Natural killer cell (primary cell): Measurements from ENCODE around the gene ACOT12. TPM values are rescaled to one million over a fixed set of nuclear protein-coding genes. Genes with fewer than 3 reads are reported as not detected.

Experiments used
- ATAC-seq, 3 donors: fragments of 150-1000 bp in 2 of 3; fragments of 200-7000 bp in 1 of 3; cut with Tn5 transposase; 1 replicate in 1 of 3; 2 replicates in 2 of 3; pipeline ENCODE4 v1.10.0; 2021; ENCODE audit warnings: mild to moderate bottlenecking in 2 of 3, moderate library complexity in 2 of 3
- DNase-seq, 2 donors: peaks; one replicate each; pipeline versions ENCODE4 v3.0.0 to v3.0.0-alpha.2; 2013 to 2021; ENCODE audit warnings: mixed read lengths in 1 of 2
- H3K27ac ChIP-seq: one replicate; pipeline ENCODE4 v1.5.1; 2013; ENCODE audit warnings: mild to moderate bottlenecking, low read length
- H3K27me3 ChIP-seq: one replicate; pipeline ENCODE4 v1.6.1; 2013; ENCODE audit warnings: low read length; ENCODE audit not compliant: control insufficient read depth, insufficient read depth
- H3K36me3 ChIP-seq: one replicate; pipeline ENCODE4 v1.6.1; 2013; ENCODE audit warnings: low read length; ENCODE audit not compliant: control insufficient read depth, insufficient read depth
- H3K4me1 ChIP-seq: one replicate; pipeline ENCODE4 v1.6.1; 2013; ENCODE audit warnings: low read length; ENCODE audit not compliant: control insufficient read depth, insufficient read depth
- H3K4me3 ChIP-seq: one replicate; pipeline ENCODE4 v1.5.1; 2013; ENCODE audit warnings: low read length
- H3K9me3 ChIP-seq: one replicate; pipeline ENCODE4 v1.6.1; 2013; ENCODE audit warnings: low read length; ENCODE audit not compliant: control insufficient read depth, insufficient read depth
- H3K27ac Mint-ChIP-seq, 2 donors: one replicate each; pipeline ENCODE4 v1.8.0; 2022; ENCODE audit warnings: mild to moderate bottlenecking in 2 of 2, mixed read lengths in 2 of 2, moderate library complexity in 1 of 2
- H3K27me3 Mint-ChIP-seq, 2 donors: one replicate each; pipeline ENCODE4 v1.8.0; 2022; ENCODE audit warnings: low read depth in 2 of 2, mixed read lengths in 2 of 2
- H3K36me3 Mint-ChIP-seq: one replicate; pipeline ENCODE4 v1.8.0; 2022; ENCODE audit warnings: mixed read lengths
- H3K4me1 Mint-ChIP-seq, 2 donors: one replicate each; pipeline ENCODE4 v1.8.0; 2022; ENCODE audit warnings: mixed read lengths in 2 of 2
- H3K4me3 Mint-ChIP-seq: one replicate; pipeline ENCODE4 v1.8.0; 2022; ENCODE audit warnings: mild to moderate bottlenecking, moderate library complexity, mixed read lengths
- H3K9me3 Mint-ChIP-seq, 2 donors: one replicate each; pipeline ENCODE4 v1.8.0; 2022; ENCODE audit warnings: mixed read lengths in 2 of 2
- CTCF ChIP-seq: fragments of 200-600 bp; IDR thresholded peaks from one replicate; pipeline ENCODE4 v1.8.0; 2022; ENCODE audit warnings: antibody characterized with exemption
- WGBS: methylation state at CpG from one replicate; pipeline ENCODE4 v1.1.7; 2013; ENCODE audit warnings: missing lambda C conversion rate; ENCODE audit not compliant: insufficient coverage; 5-methylcytosine and 5-hydroxymethylcytosine counted together
- intact Hi-C: fragments of 100-400 bp; cut with micrococcal nuclease; formaldehyde crosslinking; loops from one replicate; pipeline ENCODE4 v1.14.2; 2022
- total RNA-seq, 4 donors: library from RNA; stranded (reverse); fragments of 120-200 nt in 1 of 4; gene quantifications; one replicate each; pipeline versions ENCODE4 v1.2.3 to v1.2.4, GENCODE V29; 2013 to 2022

Gene ACOT12
- total RNA-seq, 3 donors from 2014 or later (not counting 1 experiment from before 2014, with no cell fraction given): not detected

GRCh38 chr5:81354093-81354492 is 39.8 kb downstream of the ACOT12 start:
- 100% methylated on average over 2 of the region's 2 CpGs for WGBS
- H3K4me3 Mint-ChIP-seq: no peak overlapping the region

GRCh38 chr5:81353189-81353588 is 40.7 kb downstream of the ACOT12 start:
- H3K9me3 Mint-ChIP-seq: no peaks in the 10 kb centered on the region
- Histone ChIP-seq H3K4me3 (no peak overlapping the region), H3K27me3 (no peaks in the 10 kb centered on the region), H3K27ac (no peak overlapping the region), H3K4me1 (no peaks in the 10 kb centered on the region), H3K36me3 (no peaks in the 10 kb centered on the region), H3K9me3 (no peaks in the 10 kb centered on the region)
- no peaks in the 10 kb centered on the region for H3K36me3 Mint-ChIP-seq
- ATAC-seq (no peak), DNase-seq (no peak)
- 88% methylated on average over 5 of the region's 5 CpGs for WGBS
- H3K27me3 Mint-ChIP-seq: peaks cover 6 to 8% of the 10 kb centered on the region in 2 donors
- no peaks in the 10 kb centered on the region for H3K4me1 Mint-ChIP-seq
- intact Hi-C loops: no loop called here
- no peak overlapping the region for H3K4me3 Mint-ChIP-seq
- no peak for TF ChIP-seq CTCF
- H3K27ac Mint-ChIP-seq: no peak overlapping the region

More at GRCh38 chr5:81354093-81354492, 39.8 kb downstream of the ACOT12 start:
- Histone ChIP-seq H3K4me1 (no peaks in the 10 kb centered on the region), H3K4me3 (no peak overlapping the region), H3K27me3 (no peaks in the 10 kb centered on the region), H3K9me3 (no peaks in the 10 kb centered on the region), H3K36me3 (no peaks in the 10 kb centered on the region), H3K27ac (no peak overlapping the region)
- peaks cover 8 to 11% of the 10 kb centered on the region in 2 donors for H3K27me3 Mint-ChIP-seq
- intact Hi-C loops: no loop called here
- no peak for TF ChIP-seq CTCF
- H3K27ac Mint-ChIP-seq: no peak overlapping the region
- ATAC-seq (no peak), DNase-seq (no peak)
- no peaks in the 10 kb centered on the region for H3K36me3 Mint-ChIP-seq
- H3K9me3 Mint-ChIP-seq: no peaks in the 10 kb centered on the region
- H3K4me1 Mint-ChIP-seq: no peaks in the 10 kb centered on the region

GRCh38 chr5:81350507-81350906 is 43.4 kb downstream of the ACOT12 start:
- peaks cover 6 to 8% of the 10 kb centered on the region in 2 donors for H3K27me3 Mint-ChIP-seq
- no peaks in the 10 kb centered on the region for H3K9me3 Mint-ChIP-seq
- intact Hi-C loops: no loop called here

More at GRCh38 chr5:81350507-81350906, 43.4 kb downstream of the ACOT12 start:
- Mint-ChIP-seq H3K27ac (no peak overlapping the region), H3K4me3 (no peak overlapping the region), H3K36me3 (no peaks in the 10 kb centered on the region), H3K4me1 (no peaks in the 10 kb centered on the region)
- Histone ChIP-seq H3K4me1 (no peaks in the 10 kb centered on the region), H3K4me3 (no peak overlapping the region), H3K9me3 (no peaks in the 10 kb centered on the region), H3K27ac (no peak overlapping the region), H3K27me3 (no peaks in the 10 kb centered on the region), H3K36me3 (no peaks in the 10 kb centered on the region)
- ATAC-seq (no peak), DNase-seq (no peak)
- TF ChIP-seq CTCF: no peak
